GM12878 (cell line): ENCODE results near the gene UNC5CL. TPM values are rescaled to one million over a fixed set of nuclear protein-coding genes. Genes with fewer than 3 reads are reported as not detected.
A peak's percentile ranks its signal among the peaks of the same experiment; 100 is the strongest.

Source experiments
- BCL3 ChIP-seq: IDR thresholded peaks from 2 replicates; pipeline ENCODE4 v1.6.1; 2011; ENCODE audit warnings: borderline replicate concordance, low read depth, mild to moderate bottlenecking, moderate library complexity, low read length; ENCODE audit not compliant: insufficient read depth, poor library complexity, severe bottlenecking
- EP300 ChIP-seq, 2 experiments: fragments of 150-350 bp in 1 of 2; IDR thresholded peaks; 2 replicates each; pipeline ENCODE4 v1.6.1; 2011 to 2012; ENCODE audit warnings: low read depth in 2 of 2, low read length in 2 of 2, borderline replicate concordance in 1 of 2, improper control_type of control experiment in 1 of 2, inconsistent platforms in 1 of 2; ENCODE audit not compliant: control insufficient read depth in 1 of 2
- ETV6 ChIP-seq, 2 experiments: fragments of 450-650 bp in 1 of 2; IDR thresholded peaks in 1 of 2; conservative IDR thresholded peaks in 1 of 2; 2 replicates each; pipeline ENCODE4 v1.6.1; 2014; ENCODE audit warnings: antibody characterized with exemption in 1 of 2, borderline replicate concordance in 1 of 2, low read depth in 1 of 2, mild to moderate bottlenecking in 1 of 2, moderate library complexity in 1 of 2
- HCFC1 ChIP-seq: fragments of 150-350 bp; IDR thresholded peaks from 2 replicates; pipeline ENCODE4 v1.6.1; 2014; ENCODE audit warnings: low read length
- MTA3 ChIP-seq: IDR thresholded peaks from 2 replicates; pipeline ENCODE4 v1.6.1; 2012; ENCODE audit warnings: low read length, inconsistent platforms, borderline replicate concordance
- MXI1 ChIP-seq: fragments of 150-350 bp; IDR thresholded peaks from 2 replicates; pipeline ENCODE4 v1.6.1; 2011; ENCODE audit warnings: low read depth, mild to moderate bottlenecking, inconsistent platforms, low read length, improper control_type of control experiment
- NR2C2 ChIP-seq: IDR thresholded peaks from 2 replicates; pipeline ENCODE4 v1.6.1; 2011; ENCODE audit warnings: borderline replicate concordance, low read depth; ENCODE audit not compliant: control insufficient read depth, insufficient read length
- PBX3 ChIP-seq: IDR thresholded peaks from 2 replicates; pipeline ENCODE4 v1.6.1; 2011; ENCODE audit warnings: mild to moderate bottlenecking, low read depth, low read length, moderate library complexity; ENCODE audit not compliant: insufficient replicate concordance
- PKNOX1 ChIP-seq: fragments of 450-650 bp; IDR thresholded peaks from 2 replicates; pipeline ENCODE4 v1.6.1; 2016; ENCODE audit warnings: mild to moderate bottlenecking
- PRDM15 ChIP-seq: fragments of 450-650 bp; formaldehyde crosslinking; IDR thresholded peaks from 2 replicates; pipeline ENCODE4 v1.4.0; 2020; ENCODE audit warnings: mild to moderate bottlenecking, moderate library complexity
- SMARCA5 ChIP-seq: fragments of 450-650 bp; IDR thresholded peaks from 2 replicates; pipeline ENCODE4 v1.6.1; 2017; ENCODE audit warnings: mild to moderate bottlenecking
- SP1 ChIP-seq: IDR thresholded peaks from one replicate; pipeline ENCODE4 v1.6.1; 2011; ENCODE audit warnings: low read depth, low read length
- STAT1 ChIP-seq: fragments of 450-650 bp; conservative IDR thresholded peaks from 2 replicates; pipeline ENCODE4 v1.6.1; 2014; ENCODE audit warnings: antibody characterized with exemption, mild to moderate bottlenecking
- STAT3 ChIP-seq: IDR thresholded peaks from 2 replicates; pipeline ENCODE4 v1.6.1; 2011; ENCODE audit warnings: low read depth, low read length, improper control_type of control experiment
- TCF3 ChIP-seq: IDR thresholded peaks from 2 replicates; pipeline ENCODE4 v1.6.1; 2012; ENCODE audit warnings: low read depth, mild to moderate bottlenecking, low read length, borderline replicate concordance; ENCODE audit not compliant: insufficient read depth
- USF2 ChIP-seq: IDR thresholded peaks from 2 replicates; pipeline ENCODE4 v1.6.1; 2011; ENCODE audit warnings: low read depth, low read length, improper control_type of control experiment, borderline replicate concordance
- polyA plus RNA-seq, 11 experiments: library from polyadenylated mRNA; depleted of rRNA in 4 of 11; unstranded in 6 of 11; stranded (reverse) in 5 of 11; fragments of >200 nt; fragmentation: Nextera tagmentation in 4 of 11; fragmentation: Illumina TruSeq in 1 of 11; extraction: Ambion mirVana in 4 of 11; extraction: Trizol in 1 of 11; gene quantifications; 1 replicate in 1 of 11; 2 replicates in 10 of 11; pipeline versions ENCODE4 v1.2.1 to v1.2.3, GENCODE V29; 2011 to 2016; ENCODE audit warnings: inconsistent platforms in 2 of 11, missing spikeins in 2 of 11, low read depth in 1 of 11
- total RNA-seq, 4 experiments: library from RNA; depleted of rRNA in 3 of 4; stranded (reverse); fragments of >200 nt in 3 of 4; fragmentation: Illumina TruSeq in 1 of 4; extraction: Trizol in 1 of 4; gene quantifications; 2 replicates each; pipeline versions ENCODE4 v1.2.1 to v1.2.3, GENCODE V29; 2013 to 2021

The UNC5CL gene
- total and polyA plus RNA-seq, 10 of the 15 experiments (the other 5 are each of a cell fraction or from before 2014, with no cell fraction given) = 0.11 to 1.2 (median 0.46) TPM; not detected in 1

- TF ChIP-seq ETV6 (conservative IDR thresholded peaks at IDR 0.05 in 1 of 2, IDR thresholded peaks at IDR 0.05 in 1 of 2; ENCODE audit: borderline replicate concordance in 1 of 2, low read depth in 1 of 2) (no peak), SMARCA5 (peak; percentile 95), HCFC1 (no peak), EP300 (IDR thresholded peaks at IDR 0.05; ENCODE audit: borderline replicate concordance in 1 of 2, control insufficient read depth in 1 of 2, low read depth in 2 of 2, low read length in 2 of 2) (no peak), MXI1 (peak; percentile 58; the same call in 1 of the 2 replicates), MTA3 (no peak), PKNOX1 (no peak), BCL3 (no peak), TCF3 (peak; percentile 62; the same call in 1 of the 2 replicates), STAT3 (no peak), SP1 (no peak), NR2C2 (no peak), USF2 (no peak), PBX3 (no peak), PRDM15 (CRISPR knock-in tag) (no peak), STAT1 (0 out of 2 replicates have a peak, but pooled peaks have one; percentile 85)
These were observed 11.0 kb downstream of the UNC5CL start (continued) for GRCh38 chr6:41027799-41028560.
